Neuronal stem cell (in vitro differentiated cells): Measurements from ENCODE around the gene ADGRA1.

ENCODE experiments used
- DNase-seq: peaks from one replicate; pipeline ENCODE4 v3.0.0-alpha.2; 2013; ENCODE audit warnings: low spot score
- H2AFZ ChIP-seq: one replicate; pipeline ENCODE4 v1.6.1; 2013; ENCODE audit warnings: mild to moderate bottlenecking, low read length, inconsistent platforms
- H2AK5ac ChIP-seq: 2 replicates; pipeline ENCODE4 v1.6.1; 2013; ENCODE audit warnings: low read depth, mild to moderate bottlenecking, inconsistent platforms, low read length, moderate library complexity, mixed read lengths
- H2BK120ac ChIP-seq: 2 replicates; pipeline ENCODE4 v1.6.1; 2013; ENCODE audit warnings: low read depth, mild to moderate bottlenecking, inconsistent platforms, low read length, moderate library complexity, mixed read lengths
- H2BK12ac ChIP-seq: one replicate; pipeline ENCODE4 v1.6.1; 2013; ENCODE audit warnings: low read length, inconsistent platforms
- H2BK15ac ChIP-seq: 2 replicates; pipeline ENCODE4 v1.6.1; 2013; ENCODE audit warnings: mild to moderate bottlenecking, low read length, inconsistent platforms, mixed read lengths
- H2BK5ac ChIP-seq: one replicate; pipeline ENCODE4 v1.6.1; 2013; ENCODE audit warnings: inconsistent platforms, mild to moderate bottlenecking, low read length, moderate library complexity
- H3K14ac ChIP-seq: one replicate; pipeline ENCODE4 v1.6.1; 2013; ENCODE audit warnings: low read length, inconsistent platforms
- H3K18ac ChIP-seq: 2 replicates; pipeline ENCODE4 v1.6.1; 2013; ENCODE audit warnings: low read length, inconsistent platforms
- H3K23ac ChIP-seq: 2 replicates; pipeline ENCODE4 v1.6.1; 2013; ENCODE audit warnings: low read depth, mild to moderate bottlenecking, mixed read lengths, low read length, inconsistent platforms; ENCODE audit not compliant: poor library complexity
- H3K27ac ChIP-seq: replicated peaks from 3 replicates; pipeline ENCODE4 v1.5.1; 2013; ENCODE audit warnings: low read length, inconsistent platforms
- H3K27me3 ChIP-seq, 3 experiments: 2 replicates each; pipeline ENCODE4 v1.6.1; 2013; ENCODE audit warnings: low read length in 3 of 3, mild to moderate bottlenecking in 2 of 3, inconsistent platforms in 1 of 3, low read depth in 1 of 3, mixed read lengths in 1 of 3, moderate library complexity in 1 of 3; ENCODE audit not compliant: control insufficient read depth in 3 of 3, insufficient read depth in 3 of 3
- H3K36me3 ChIP-seq, 2 donors: replicated peaks in 1 of 2; 2 replicates each; pipeline ENCODE4 v1.6.1; 2013; ENCODE audit warnings: low read length in 2 of 2; ENCODE audit not compliant: control insufficient read depth in 2 of 2, insufficient read depth in 2 of 2
- H3K4ac ChIP-seq: 2 replicates; pipeline ENCODE4 v1.6.1; 2013; ENCODE audit warnings: inconsistent platforms, mild to moderate bottlenecking, low read length, moderate library complexity
- H3K4me1 ChIP-seq, 2 donors: 1 replicate in 1 of 2; 2 replicates in 1 of 2; pipeline ENCODE4 v1.6.1; 2013; ENCODE audit warnings: low read length in 2 of 2, low read depth in 1 of 2; ENCODE audit not compliant: control insufficient read depth in 2 of 2, insufficient read depth in 1 of 2
- H3K4me2 ChIP-seq: one replicate; pipeline ENCODE4 v1.6.1; 2013; ENCODE audit warnings: mild to moderate bottlenecking, low read length, inconsistent platforms; ENCODE audit not compliant: insufficient read depth, poor library complexity, severe bottlenecking
- H3K4me3 ChIP-seq, 2 donors: 2 replicates each; pipeline ENCODE4 v1.5.1; 2013; ENCODE audit warnings: low read length in 2 of 2, mild to moderate bottlenecking in 2 of 2, inconsistent platforms in 1 of 2, moderate library complexity in 1 of 2
- H3K79me1 ChIP-seq: one replicate; pipeline ENCODE4 v1.6.1; 2013; ENCODE audit warnings: low read depth, mild to moderate bottlenecking, inconsistent platforms, low read length, moderate library complexity
- H3K9ac ChIP-seq: one replicate; pipeline ENCODE4 v1.6.1; 2013; ENCODE audit warnings: mild to moderate bottlenecking, low read depth, low read length, inconsistent platforms; ENCODE audit not compliant: poor library complexity
- H3K9me3 ChIP-seq, 2 donors: replicated peaks in 1 of 2; 2 replicates each; pipeline versions ENCODE3 to v1.6.1; 2013; ENCODE audit warnings: low read length in 2 of 2, mild to moderate bottlenecking in 2 of 2, inconsistent platforms in 1 of 2, low read depth in 1 of 2, mixed read lengths in 1 of 2, moderate library complexity in 1 of 2; ENCODE audit not compliant: control insufficient read depth in 2 of 2, insufficient read depth in 1 of 2
- H4K8ac ChIP-seq: one replicate; pipeline ENCODE4 v1.6.1; 2013; ENCODE audit warnings: low read depth, mild to moderate bottlenecking, inconsistent platforms, low read length, moderate library complexity
- H4K91ac ChIP-seq: one replicate; pipeline ENCODE4 v1.6.1; 2013; ENCODE audit warnings: low read length, low read depth, mild to moderate bottlenecking, inconsistent platforms; ENCODE audit not compliant: poor library complexity
- WGBS, 2 donors: extraction: QIAGEN DNeasy Blood & Tissue Kit; methylation state at CpG; one replicate each; pipeline ENCODE4 v1.1.7; 2013; ENCODE audit warnings: missing lambda C conversion rate in 2 of 2, mixed read lengths in 1 of 2; ENCODE audit not compliant: insufficient read length in 2 of 2, insufficient replicate concordance in 1 of 2; ENCODE audit errors: extremely low coverage in 2 of 2; 5-methylcytosine and 5-hydroxymethylcytosine counted together

ADGRA1 gene

GRCh38 chr10:133090101-133090500, 2.4 kb downstream of the ADGRA1 start:
- H2BK5ac ChIP-seq: no peak overlapping the region
- H3K27me3 ChIP-seq: peaks cover 17 to 95% (median 57%) of the 10 kb centered on the region in 3 experiments
- no peak overlapping the region for H2AK5ac ChIP-seq
- no peak overlapping the region for H4K8ac ChIP-seq
- H2AFZ ChIP-seq: no peak overlapping the region
- H3K14ac ChIP-seq: peak overlapping the region; percentile 3
- no peak overlapping the region for H2BK120ac ChIP-seq
- H3K36me3 ChIP-seq: no peaks in the 10 kb centered on the region
- H3K9me3 ChIP-seq: no peaks in the 10 kb centered on the region
- H3K4me3 ChIP-seq: no peak overlapping the region
- H2BK15ac ChIP-seq: no peak overlapping the region
- H2BK12ac ChIP-seq: no peak overlapping the region
- H3K27ac ChIP-seq: no peak overlapping the region
- WGBS, 2 donors: no CpG with 5 or more reads among the region's 13 CpGs
- peaks cover 5 to 29% of the 10 kb centered on the region in 2 donors for H3K4me1 ChIP-seq
- DNase-seq: no peak
- H3K79me1 ChIP-seq: peaks cover 3% of the 10 kb centered on the region
- no peak overlapping the region for H3K9ac ChIP-seq
- no peak overlapping the region for H3K4ac ChIP-seq
- H3K23ac ChIP-seq: no peak overlapping the region
- no peak overlapping the region for H4K91ac ChIP-seq
- H3K18ac ChIP-seq: no peak overlapping the region
- H3K4me2 ChIP-seq: no peak overlapping the region

DNA sequence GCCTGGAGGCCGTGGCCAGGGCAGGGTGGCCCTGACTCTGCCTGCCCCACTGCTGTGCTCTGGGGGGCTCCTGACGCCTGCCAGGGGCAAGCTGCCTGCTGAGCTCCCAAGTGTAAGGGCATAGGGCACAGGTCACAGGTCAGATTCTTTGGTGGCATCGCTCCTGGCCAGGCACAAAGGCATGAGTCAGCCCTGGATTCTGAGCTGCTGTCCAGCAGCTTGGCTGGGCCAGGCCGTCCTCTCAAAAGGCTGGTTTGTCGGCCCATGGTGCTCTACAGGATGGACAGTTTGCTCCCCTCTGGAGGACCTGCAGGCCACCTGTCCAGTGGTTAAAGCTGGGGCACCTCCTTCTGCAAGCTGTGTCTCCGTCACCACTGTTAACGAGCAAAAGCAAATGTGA, 2.9 kb downstream of the ADGRA1 start:
- no peak overlapping the region for H3K9ac ChIP-seq
- H3K27ac ChIP-seq: no peak overlapping the region
- no CpG with 5 or more reads among the region's 7 CpGs for WGBS, 2 donors
- H3K18ac ChIP-seq: peak overlapping the region; percentile 4
- no peak overlapping the region for H2BK5ac ChIP-seq
- no peak overlapping the region for H3K4ac ChIP-seq
- H3K4me2 ChIP-seq: no peak overlapping the region
- no peak overlapping the region for H4K8ac ChIP-seq
- H2BK12ac ChIP-seq: no peak overlapping the region
- peaks cover 17 to 96% (median 57%) of the 10 kb centered on the region in 3 experiments for H3K27me3 ChIP-seq
- peaks cover 5 to 29% of the 10 kb centered on the region in 2 donors for H3K4me1 ChIP-seq
- no peak overlapping the region for H4K91ac ChIP-seq
- no peak for DNase-seq
- no peak overlapping the region for H2BK15ac ChIP-seq
- H3K4me3 ChIP-seq: no peak overlapping the region
- H3K23ac ChIP-seq: peak overlapping the region; percentile 29
- peaks cover 3% of the 10 kb centered on the region for H3K79me1 ChIP-seq
- H2AFZ ChIP-seq: no peak overlapping the region
- H2AK5ac ChIP-seq: peak overlapping the region; percentile 47
- H3K14ac ChIP-seq: no peak overlapping the region
- H2BK120ac ChIP-seq: no peak overlapping the region
- no peaks in the 10 kb centered on the region for H3K36me3 ChIP-seq
- no peaks in the 10 kb centered on the region for H3K9me3 ChIP-seq

DNA sequence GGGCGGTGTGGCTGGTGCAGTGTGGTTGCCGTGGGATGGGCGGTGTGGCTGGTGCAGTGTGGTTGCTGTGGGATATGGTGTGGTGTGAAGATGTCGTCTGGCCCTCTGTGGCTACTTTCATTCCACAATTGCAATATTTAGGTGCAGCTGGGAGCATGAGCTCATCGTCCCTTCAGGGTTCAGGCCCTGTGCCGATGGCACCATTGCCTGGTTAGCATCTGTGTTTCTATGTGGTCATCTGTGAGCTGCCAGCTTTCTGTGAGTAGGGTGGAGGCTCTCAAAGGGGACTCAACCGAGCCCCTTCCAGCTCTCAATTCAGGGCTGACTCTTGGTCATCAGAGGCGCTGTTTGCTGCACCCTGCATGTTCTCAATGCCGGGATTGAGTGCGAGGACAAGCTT, 3.6 kb downstream of the ADGRA1 start:
- Histone ChIP-seq H4K91ac (no peak overlapping the region), H4K8ac (no peak overlapping the region), H3K4me1 (peaks cover 5 to 27% of the 10 kb centered on the region in 2 donors), H3K4me2 (no peak overlapping the region), H2AK5ac (no peak overlapping the region), H3K27ac (no peak overlapping the region), H3K9me3 (no peaks in the 10 kb centered on the region), H3K36me3 (no peaks in the 10 kb centered on the region), H3K4ac (no peak overlapping the region), H3K79me1 (peaks cover 3% of the 10 kb centered on the region), H3K9ac (no peak overlapping the region), H2AFZ (no peak overlapping the region), H2BK12ac (no peak overlapping the region), H3K4me3 (no peak overlapping the region), H2BK5ac (no peak overlapping the region), H3K23ac (no peak overlapping the region), H3K27me3 (peaks cover 17 to 96% (median 54%) of the 10 kb centered on the region in 3 experiments), H2BK15ac (no peak overlapping the region), H3K14ac (peak overlapping the region; percentile 9), H3K18ac (peak overlapping the region; percentile 3), H2BK120ac (no peak overlapping the region)
- WGBS, 2 donors: no CpG with 5 or more reads among the region's 10 CpGs
- DNase-seq: no peak

- H3K23ac ChIP-seq: no peak overlapping the region
- H4K91ac ChIP-seq: no peak overlapping the region
- H2AFZ ChIP-seq: no peak overlapping the region
- no peak overlapping the region for H3K4me3 ChIP-seq
- peaks cover 2 to 20% of the 10 kb centered on the region in 2 donors for H3K4me1 ChIP-seq
- WGBS, 2 donors: no CpG with 5 or more reads among the region's 15 CpGs
- peaks cover 10 to 83% (median 36%) of the 10 kb centered on the region in 3 experiments for H3K27me3 ChIP-seq
- no peak overlapping the region for H2BK120ac ChIP-seq
- H3K9me3 ChIP-seq: no peaks in the 10 kb centered on the region
- no peaks in the 10 kb centered on the region for H3K36me3 ChIP-seq
- H4K8ac ChIP-seq: no peak overlapping the region
- H3K4ac ChIP-seq: no peak overlapping the region
- H3K27ac ChIP-seq: no peak overlapping the region
- H3K4me2 ChIP-seq: no peak overlapping the region
- no peak overlapping the region for H3K9ac ChIP-seq
- H3K18ac ChIP-seq: no peak overlapping the region
- no peak overlapping the region for H3K14ac ChIP-seq
- DNase-seq: no peak
- no peak overlapping the region for H2BK12ac ChIP-seq
- H3K79me1 ChIP-seq: peaks cover 5% of the 10 kb centered on the region
- no peak overlapping the region for H2BK15ac ChIP-seq
- no peak overlapping the region for H2BK5ac ChIP-seq
- H2AK5ac ChIP-seq: no peak overlapping the region
Measured at GRCh38 chr10:133093291-133093690, 5.6 kb downstream of the ADGRA1 start.
